ENCODE measurements around the gene ZNF385D.

The ZNF385D gene

GRCh38 chr3:21641959-21642358 lies 109.1 kb downstream of the ZNF385D start:
- H3K9me3 ChIP-seq (ENCODE audit: control insufficient read depth, low read depth, low read length): no peaks in the 10 kb centered on the region
- H3K4me1 ChIP-seq (ENCODE audit: control insufficient read depth, low read depth, low read length): peaks cover 12% of the 10 kb centered on the region
- no peak overlapping the region for H3K9ac ChIP-seq (ENCODE audit: low read length)
- H3K4me3 ChIP-seq (ENCODE audit: low read length): no peak overlapping the region
- no peaks in the 10 kb centered on the region for H3K27me3 ChIP-seq (ENCODE audit: control insufficient read depth, insufficient read depth, low read length)
- no peaks in the 10 kb centered on the region for H3K36me3 ChIP-seq (ENCODE audit: control insufficient read depth, low read depth, low read length)
- H3K27ac ChIP-seq (ENCODE audit: low read length): no peak overlapping the region

- Histone ChIP-seq H3K27ac (ENCODE audit: low read length) (no peak overlapping the region), H3K4me1 (ENCODE audit: control insufficient read depth, low read depth, low read length) (peaks cover 7% of the 10 kb centered on the region), H3K9me3 (ENCODE audit: control insufficient read depth, low read depth, low read length) (no peaks in the 10 kb centered on the region), H3K9ac (ENCODE audit: low read length) (no peak overlapping the region), H3K27me3 (ENCODE audit: control insufficient read depth, insufficient read depth, low read length) (no peaks in the 10 kb centered on the region), H3K36me3 (ENCODE audit: control insufficient read depth, low read depth, low read length) (no peaks in the 10 kb centered on the region), H3K4me3 (ENCODE audit: low read length) (no peak overlapping the region)
These were observed 112.5 kb downstream of the ZNF385D start for GRCh38 chr3:21638488-21638887.

- H3K27ac ChIP-seq (ENCODE audit: low read length): no peak overlapping the region
- peaks cover 5% of the 10 kb centered on the region for H3K4me1 ChIP-seq (ENCODE audit: control insufficient read depth, low read depth, low read length)
- no peak overlapping the region for H3K4me3 ChIP-seq (ENCODE audit: low read length)
- no peaks in the 10 kb centered on the region for H3K27me3 ChIP-seq (ENCODE audit: control insufficient read depth, insufficient read depth, low read length)
- no peaks in the 10 kb centered on the region for H3K36me3 ChIP-seq (ENCODE audit: control insufficient read depth, low read depth, low read length)
- H3K9ac ChIP-seq (ENCODE audit: low read length): no peak overlapping the region
- H3K9me3 ChIP-seq (ENCODE audit: control insufficient read depth, low read depth, low read length): no peaks in the 10 kb centered on the region
These were observed 116.9 kb downstream of the ZNF385D start for GRCh38 chr3:21634112-21634511.

GRCh38 chr3:21624524-21624923 lies 126.5 kb downstream of the ZNF385D start:
- no peaks in the 10 kb centered on the region for H3K4me1 ChIP-seq (ENCODE audit: control insufficient read depth, low read depth, low read length)
- H3K4me3 ChIP-seq (ENCODE audit: low read length): no peak overlapping the region
- no peak overlapping the region for H3K27ac ChIP-seq (ENCODE audit: low read length)
- H3K9ac ChIP-seq (ENCODE audit: low read length): no peak overlapping the region
- no peaks in the 10 kb centered on the region for H3K36me3 ChIP-seq (ENCODE audit: control insufficient read depth, low read depth, low read length)
- H3K27me3 ChIP-seq (ENCODE audit: control insufficient read depth, insufficient read depth, low read length): no peaks in the 10 kb centered on the region
- no peaks in the 10 kb centered on the region for H3K9me3 ChIP-seq (ENCODE audit: control insufficient read depth, low read depth, low read length)

- Histone ChIP-seq H3K27ac (ENCODE audit: low read length) (no peak overlapping the region), H3K9me3 (ENCODE audit: control insufficient read depth, low read depth, low read length) (no peaks in the 10 kb centered on the region), H3K4me1 (ENCODE audit: control insufficient read depth, low read depth, low read length) (no peaks in the 10 kb centered on the region), H3K4me3 (ENCODE audit: low read length) (no peak overlapping the region), H3K27me3 (ENCODE audit: control insufficient read depth, insufficient read depth, low read length) (no peaks in the 10 kb centered on the region), H3K9ac (ENCODE audit: low read length) (no peak overlapping the region), H3K36me3 (ENCODE audit: control insufficient read depth, low read depth, low read length) (no peaks in the 10 kb centered on the region)
These were observed 129.8 kb downstream of the ZNF385D start for GRCh38 chr3:21621181-21621651.

GRCh38 chr3:21620511-21621155 lies 130.4 kb downstream of the ZNF385D start:
- H3K27ac ChIP-seq (ENCODE audit: low read length): no peak overlapping the region
- no peaks in the 10 kb centered on the region for H3K27me3 ChIP-seq (ENCODE audit: control insufficient read depth, insufficient read depth, low read length)
- H3K36me3 ChIP-seq (ENCODE audit: control insufficient read depth, low read depth, low read length): no peaks in the 10 kb centered on the region
- no peak overlapping the region for H3K4me3 ChIP-seq (ENCODE audit: low read length)
- H3K4me1 ChIP-seq (ENCODE audit: control insufficient read depth, low read depth, low read length): no peaks in the 10 kb centered on the region
- H3K9me3 ChIP-seq (ENCODE audit: control insufficient read depth, low read depth, low read length): no peaks in the 10 kb centered on the region
- H3K9ac ChIP-seq (ENCODE audit: low read length): no peak overlapping the region

- no peak overlapping the region for H3K4me3 ChIP-seq (ENCODE audit: low read length)
These were observed 132.3 kb downstream of the ZNF385D start for GRCh38 chr3:21618695-21619094.

GRCh38 chr3:21613372-21614070 lies 137.5 kb downstream of the ZNF385D start:
- no peaks in the 10 kb centered on the region for H3K9me3 ChIP-seq (ENCODE audit: control insufficient read depth, low read depth, low read length)
- H3K4me3 ChIP-seq (ENCODE audit: low read length): no peak overlapping the region
- H3K4me1 ChIP-seq (ENCODE audit: control insufficient read depth, low read depth, low read length): no peaks in the 10 kb centered on the region
- no peaks in the 10 kb centered on the region for H3K27me3 ChIP-seq (ENCODE audit: control insufficient read depth, insufficient read depth, low read length)
- H3K36me3 ChIP-seq (ENCODE audit: control insufficient read depth, low read depth, low read length): no peaks in the 10 kb centered on the region
- H3K27ac ChIP-seq (ENCODE audit: low read length): no peak overlapping the region
- no peak overlapping the region for H3K9ac ChIP-seq (ENCODE audit: low read length)

More at GRCh38 chr3:21618695-21619094, 132.3 kb downstream of the ZNF385D start:
- Histone ChIP-seq H3K9me3 (ENCODE audit: control insufficient read depth, low read depth, low read length) (no peaks in the 10 kb centered on the region), H3K9ac (ENCODE audit: low read length) (no peak overlapping the region), H3K27ac (ENCODE audit: low read length) (no peak overlapping the region), H3K4me1 (ENCODE audit: control insufficient read depth, low read depth, low read length) (no peaks in the 10 kb centered on the region), H3K36me3 (ENCODE audit: control insufficient read depth, low read depth, low read length) (no peaks in the 10 kb centered on the region), H3K27me3 (ENCODE audit: control insufficient read depth, insufficient read depth, low read length) (no peaks in the 10 kb centered on the region)

- Histone ChIP-seq H3K27ac (ENCODE audit: low read length) (no peak overlapping the region), H3K27me3 (ENCODE audit: control insufficient read depth, insufficient read depth, low read length) (no peaks in the 10 kb centered on the region), H3K36me3 (ENCODE audit: control insufficient read depth, low read depth, low read length) (no peaks in the 10 kb centered on the region), H3K9ac (ENCODE audit: low read length) (no peak overlapping the region), H3K4me3 (ENCODE audit: low read length) (no peak overlapping the region), H3K4me1 (ENCODE audit: control insufficient read depth, low read depth, low read length) (no peaks in the 10 kb centered on the region), H3K9me3 (ENCODE audit: control insufficient read depth, low read depth, low read length) (no peaks in the 10 kb centered on the region)
These were observed 149.8 kb downstream of the ZNF385D start for GRCh38 chr3:21601178-21601577.

- no peaks in the 10 kb centered on the region for H3K36me3 ChIP-seq (ENCODE audit: control insufficient read depth, low read depth, low read length)
- H3K9ac ChIP-seq (ENCODE audit: low read length): no peak overlapping the region
- H3K27me3 ChIP-seq (ENCODE audit: control insufficient read depth, insufficient read depth, low read length): no peaks in the 10 kb centered on the region
- H3K27ac ChIP-seq (ENCODE audit: low read length): no peak overlapping the region
- no peaks in the 10 kb centered on the region for H3K9me3 ChIP-seq (ENCODE audit: control insufficient read depth, low read depth, low read length)
- H3K4me3 ChIP-seq (ENCODE audit: low read length): no peak overlapping the region
- no peaks in the 10 kb centered on the region for H3K4me1 ChIP-seq (ENCODE audit: control insufficient read depth, low read depth, low read length)
These were observed 151.1 kb downstream of the ZNF385D start for GRCh38 chr3:21599890-21600289.

GRCh38 chr3:21592828-21593227 lies 158.2 kb downstream of the ZNF385D start:
- H3K9ac ChIP-seq (ENCODE audit: low read length): no peak overlapping the region
- no peaks in the 10 kb centered on the region for H3K4me1 ChIP-seq (ENCODE audit: control insufficient read depth, low read depth, low read length)
- H3K36me3 ChIP-seq (ENCODE audit: control insufficient read depth, low read depth, low read length): no peaks in the 10 kb centered on the region
- H3K27ac ChIP-seq (ENCODE audit: low read length): no peak overlapping the region
- H3K27me3 ChIP-seq (ENCODE audit: control insufficient read depth, insufficient read depth, low read length): no peaks in the 10 kb centered on the region
- H3K4me3 ChIP-seq (ENCODE audit: low read length): no peak overlapping the region
- H3K9me3 ChIP-seq (ENCODE audit: control insufficient read depth, low read depth, low read length): no peaks in the 10 kb centered on the region

- Histone ChIP-seq H3K4me1 (ENCODE audit: control insufficient read depth, low read depth, low read length) (no peaks in the 10 kb centered on the region), H3K36me3 (ENCODE audit: control insufficient read depth, low read depth, low read length) (no peaks in the 10 kb centered on the region), H3K27me3 (ENCODE audit: control insufficient read depth, insufficient read depth, low read length) (no peaks in the 10 kb centered on the region), H3K27ac (ENCODE audit: low read length) (no peak overlapping the region), H3K4me3 (ENCODE audit: low read length) (no peak overlapping the region), H3K9ac (ENCODE audit: low read length) (no peak overlapping the region), H3K9me3 (ENCODE audit: control insufficient read depth, low read depth, low read length) (no peaks in the 10 kb centered on the region)
These were observed 163.1 kb downstream of the ZNF385D start for GRCh38 chr3:21587894-21588293.
